Mesenchymal stem cell (in vitro differentiated cells and primary cell): ENCODE data around the gene GC.
"Not testable (repeated sequence)": the region's sequence is repeated elsewhere in the genome, so short reads cannot be mapped to it uniquely, and the experiment has no call there.

Experiments
- DNase-seq: peaks from one replicate; pipeline ENCODE4 v3.0.0-alpha.2; 2013
- H2AFZ ChIP-seq: one replicate; pipeline ENCODE4 v1.6.1; 2013; ENCODE audit warnings: low read depth, mild to moderate bottlenecking, control low read depth, inconsistent platforms, low read length, moderate library complexity
- H2AK5ac ChIP-seq: 2 replicates; pipeline ENCODE4 v1.6.1; 2013; ENCODE audit warnings: low read length, moderate library complexity, mild to moderate bottlenecking, inconsistent platforms; ENCODE audit not compliant: severe bottlenecking
- H2BK120ac ChIP-seq: one replicate; pipeline ENCODE4 v1.6.1; 2013; ENCODE audit warnings: low read depth, mild to moderate bottlenecking, inconsistent platforms, low read length, moderate library complexity
- H2BK12ac ChIP-seq, 2 experiments: one replicate each; pipeline ENCODE4 v1.6.1; 2013; ENCODE audit warnings: inconsistent platforms in 2 of 2, low read length in 2 of 2, mild to moderate bottlenecking in 2 of 2, moderate library complexity in 2 of 2, control low read depth in 1 of 2
- H2BK15ac ChIP-seq: one replicate; pipeline ENCODE4 v1.6.1; 2013; ENCODE audit warnings: mild to moderate bottlenecking, low read depth, inconsistent platforms; ENCODE audit not compliant: poor library complexity, severe bottlenecking
- H2BK5ac ChIP-seq: 2 replicates; pipeline ENCODE4 v1.6.1; 2013; ENCODE audit warnings: low read depth, mild to moderate bottlenecking, low read length, control low read depth, inconsistent platforms; ENCODE audit not compliant: poor library complexity, severe bottlenecking
- H3K14ac ChIP-seq, 2 experiments: one replicate each; pipeline ENCODE4 v1.6.1; 2013; ENCODE audit warnings: inconsistent platforms in 2 of 2, low read length in 2 of 2, control low read depth in 1 of 2, mild to moderate bottlenecking in 1 of 2, moderate library complexity in 1 of 2
- H3K18ac ChIP-seq, 2 experiments: one replicate each; pipeline ENCODE4 v1.6.1; 2013; ENCODE audit warnings: inconsistent platforms in 2 of 2, low read length in 2 of 2, control low read depth in 1 of 2, low read depth in 1 of 2, mild to moderate bottlenecking in 1 of 2
- H3K23ac ChIP-seq, 2 experiments: one replicate each; pipeline ENCODE4 v1.6.1; 2013; ENCODE audit warnings: inconsistent platforms in 2 of 2, low read length in 2 of 2, mild to moderate bottlenecking in 2 of 2, moderate library complexity in 2 of 2, control low read depth in 1 of 2
- H3K27ac ChIP-seq: 2 replicates; pipeline ENCODE4 v1.5.1; 2013; ENCODE audit warnings: mild to moderate bottlenecking, moderate library complexity, low read length, control low read depth, inconsistent platforms; ENCODE audit not compliant: poor library complexity, severe bottlenecking
- H3K27me3 ChIP-seq, 2 experiments: 2 replicates each; pipeline versions ENCODE4 v1.6.1 to v1.7.0; 2013; ENCODE audit warnings: low read length in 2 of 2, mild to moderate bottlenecking in 2 of 2, moderate library complexity in 2 of 2, control low read depth in 1 of 2, inconsistent platforms in 1 of 2; ENCODE audit not compliant: control insufficient read depth in 1 of 2, insufficient read depth in 1 of 2
- H3K36me3 ChIP-seq, 2 experiments: 2 replicates each; pipeline versions ENCODE4 v1.6.1 to v1.7.0; 2013; ENCODE audit warnings: low read length in 2 of 2, control low read depth in 1 of 2, inconsistent platforms in 1 of 2, low read depth in 1 of 2, mild to moderate bottlenecking in 1 of 2; ENCODE audit not compliant: insufficient read depth in 2 of 2, control insufficient read depth in 1 of 2
- H3K4ac ChIP-seq, 2 experiments: one replicate each; pipeline ENCODE4 v1.6.1; 2013; ENCODE audit warnings: inconsistent platforms in 2 of 2, low read length in 2 of 2, mild to moderate bottlenecking in 2 of 2, moderate library complexity in 2 of 2, control low read depth in 1 of 2, low read depth in 1 of 2
- H3K4me1 ChIP-seq: 2 replicates; pipeline ENCODE4 v1.6.1; 2013; ENCODE audit warnings: low read depth, low read length, control low read depth; ENCODE audit not compliant: control insufficient read depth, insufficient read depth
- H3K4me2 ChIP-seq: 2 replicates; pipeline ENCODE4 v1.6.1; 2013; ENCODE audit warnings: low read length, mild to moderate bottlenecking, inconsistent platforms; ENCODE audit not compliant: poor library complexity, severe bottlenecking
- H3K4me3 ChIP-seq, 2 experiments: 2 replicates each; pipeline versions ENCODE4 v1.5.1 to v1.7.0; 2013; ENCODE audit warnings: low read length in 2 of 2, mild to moderate bottlenecking in 2 of 2, control low read depth in 1 of 2, low read depth in 1 of 2; ENCODE audit not compliant: insufficient read depth in 1 of 2
- H3K79me1 ChIP-seq: replicated peaks from 2 replicates; pipeline ENCODE4 v1.6.1; 2013; ENCODE audit warnings: mild to moderate bottlenecking, control low read depth, low read length, inconsistent platforms; ENCODE audit not compliant: poor library complexity, severe bottlenecking
- H3K9ac ChIP-seq: 2 replicates; pipeline ENCODE4 v1.7.0; 2013; ENCODE audit warnings: mild to moderate bottlenecking, low read length, moderate library complexity
- H3K9me3 ChIP-seq: 2 replicates; pipeline ENCODE4 v1.7.0; 2013; ENCODE audit warnings: mild to moderate bottlenecking, low read length; ENCODE audit not compliant: control insufficient read depth
- H4K8ac ChIP-seq: one replicate; pipeline ENCODE4 v1.6.1; 2013; ENCODE audit warnings: inconsistent platforms, mild to moderate bottlenecking, low read length, moderate library complexity
- H4K91ac ChIP-seq: one replicate; pipeline ENCODE4 v1.6.1; 2013; ENCODE audit warnings: mild to moderate bottlenecking, low read length, inconsistent platforms
- WGBS: methylation state at CpG from one replicate; pipeline ENCODE4 v1.1.7; 2013; ENCODE audit warnings: mixed read lengths; 5-methylcytosine and 5-hydroxymethylcytosine counted together

The GC gene

DNA sequence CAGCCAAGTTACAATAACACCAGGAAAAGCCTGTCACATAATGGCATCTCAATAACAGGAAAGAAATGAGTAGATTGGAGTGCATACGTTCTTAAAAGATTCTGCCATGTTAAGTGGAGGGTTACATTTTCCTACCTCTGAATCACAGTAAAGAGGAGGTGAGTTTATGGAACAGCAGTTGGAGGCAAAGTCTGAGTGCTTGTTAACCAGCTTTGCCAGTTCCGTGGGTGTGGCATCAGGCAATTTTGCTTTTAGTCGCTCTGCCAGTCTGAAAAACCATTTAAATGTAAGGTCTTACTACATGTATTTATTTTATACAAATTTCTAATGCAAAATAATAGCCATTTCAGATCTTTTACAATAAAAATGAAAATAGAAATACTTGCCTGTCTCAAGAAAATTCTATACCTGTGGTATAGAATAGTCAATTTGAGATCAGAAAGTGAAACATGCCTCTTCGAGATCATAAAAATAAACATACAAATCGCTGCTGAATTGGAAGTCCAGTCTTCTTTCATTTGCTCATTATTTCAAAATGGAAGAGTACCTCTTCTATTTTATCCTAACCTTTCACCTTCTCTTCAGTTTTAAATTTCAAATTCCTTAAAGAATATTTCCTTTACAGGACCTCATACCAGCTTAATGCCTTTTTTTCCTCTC is 31.4 kb downstream of the GC start:
- H3K27me3 ChIP-seq = peaks cover 0 to 2% of the 10 kb centered on the region in 2 experiments
- no peak overlapping the region for H2AK5ac ChIP-seq
- no peak overlapping the region for H2AFZ ChIP-seq
- 91% methylated on average over 3 of the region's 5 CpGs for WGBS
- no peak for DNase-seq
- no peaks in the 10 kb centered on the region for H3K79me1 ChIP-seq
- H3K4ac ChIP-seq = no peak overlapping the region
- no peak overlapping the region for H3K9ac ChIP-seq
- H3K23ac ChIP-seq = no peak overlapping the region
- H2BK15ac ChIP-seq = no peak overlapping the region
- H3K4me2 ChIP-seq = no peak overlapping the region
- H4K91ac ChIP-seq = no peak overlapping the region
- H2BK12ac ChIP-seq = no peak overlapping the region
- H3K36me3 ChIP-seq = no peaks in the 10 kb centered on the region
- no peak overlapping the region for H3K14ac ChIP-seq
- no peaks in the 10 kb centered on the region for H3K9me3 ChIP-seq
- H2BK5ac ChIP-seq = no peak overlapping the region
- H3K4me3 ChIP-seq = no peak overlapping the region
- no peak overlapping the region for H3K18ac ChIP-seq
- H4K8ac ChIP-seq = no peak overlapping the region
- no peak overlapping the region for H2BK120ac ChIP-seq
- H3K27ac ChIP-seq = no peak overlapping the region
- no peaks in the 10 kb centered on the region for H3K4me1 ChIP-seq

DNA sequence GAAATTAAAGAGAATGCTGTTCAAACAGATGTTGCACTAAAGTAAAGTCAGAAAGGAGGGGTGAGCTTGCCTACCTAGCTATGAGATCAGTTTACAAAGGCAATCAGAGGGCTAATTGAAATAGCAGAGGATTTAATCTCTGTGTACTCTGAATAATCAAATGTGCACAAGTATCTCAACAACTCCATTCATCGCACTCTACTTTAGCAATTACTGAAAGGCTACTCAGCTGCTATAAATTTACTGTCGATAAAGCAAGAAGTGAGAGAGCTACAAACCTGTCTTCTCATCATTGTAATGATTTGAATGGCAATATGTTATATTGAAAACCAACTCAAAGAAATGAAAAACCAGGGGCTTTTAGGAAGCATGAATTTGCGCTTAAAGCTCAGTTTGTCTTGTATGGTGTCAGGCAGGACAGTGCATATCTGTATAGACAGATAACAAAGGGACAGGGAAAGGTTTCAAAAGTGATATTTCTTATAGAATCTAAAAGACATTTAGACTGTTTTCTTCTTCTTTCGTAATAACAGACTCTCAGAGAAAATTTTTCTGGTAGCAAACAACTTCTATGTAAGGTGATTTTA is 34.8 kb downstream of the GC start:
- Histone ChIP-seq H3K23ac (no peak overlapping the region), H3K9ac (no peak overlapping the region), H2AK5ac (no peak overlapping the region), H2BK5ac (no peak overlapping the region), H2BK12ac (no peak overlapping the region), H3K14ac (no peak overlapping the region), H3K27ac (no peak overlapping the region), H2BK120ac (no peak overlapping the region), H2AFZ (no peak overlapping the region), H3K36me3 (no peaks in the 10 kb centered on the region), H2BK15ac (no peak overlapping the region), H3K4me3 (no peak overlapping the region), H3K4ac (no peak overlapping the region), H3K4me2 (no peak overlapping the region), H4K8ac (no peak overlapping the region), H4K91ac (no peak overlapping the region), H3K18ac (no peak overlapping the region), H3K27me3 (peaks cover 0 to 2% of the 10 kb centered on the region in 2 experiments), H3K4me1 (no peaks in the 10 kb centered on the region), H3K79me1 (no peaks in the 10 kb centered on the region), H3K9me3 (no peaks in the 10 kb centered on the region)
- no peak for DNase-seq
- 87% methylated on average over 1 of the region's 4 CpGs for WGBS

DNA sequence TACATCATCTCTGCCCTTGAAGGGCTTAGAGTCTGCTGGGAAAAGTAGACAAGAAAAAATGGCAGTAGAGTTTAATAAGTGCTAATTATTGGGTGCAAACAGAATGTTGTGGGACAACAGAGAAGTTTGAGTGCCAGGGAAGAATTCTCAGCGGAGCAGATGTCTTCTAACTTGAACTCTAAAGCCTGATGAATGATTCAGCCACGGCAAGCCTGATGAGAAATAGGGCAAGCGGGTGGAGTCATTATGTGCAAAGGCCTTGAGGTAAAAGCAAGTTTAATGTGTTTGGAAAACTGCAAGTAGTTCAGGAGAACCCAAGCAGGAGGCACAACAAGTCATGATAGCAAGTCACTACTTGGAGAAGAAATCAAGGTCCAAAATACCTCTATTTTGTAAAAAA is 37.5 kb downstream of the GC start:
- Histone ChIP-seq H3K4me1 (no peaks in the 10 kb centered on the region), H3K79me1 (no peaks in the 10 kb centered on the region), H3K36me3 (no peaks in the 10 kb centered on the region), H3K18ac (no peak overlapping the region), H2AK5ac (no peak overlapping the region), H3K27me3 (peaks cover 0 to 2% of the 10 kb centered on the region in 2 experiments), H3K4ac (no peak overlapping the region), H2BK120ac (no peak overlapping the region), H4K8ac (no peak overlapping the region), H2BK5ac (no peak overlapping the region), H3K4me2 (no peak overlapping the region), H3K23ac (no peak overlapping the region), H2BK15ac (no peak overlapping the region), H2BK12ac (no peak overlapping the region), H3K4me3 (no peak overlapping the region), H3K9me3 (no peaks in the 10 kb centered on the region), H3K9ac (no peak overlapping the region), H3K14ac (no peak overlapping the region), H3K27ac (no peak overlapping the region), H2AFZ (no peak overlapping the region), H4K91ac (no peak overlapping the region)
- no peak for DNase-seq
- WGBS = 87% methylated on average over 3 of the region's 3 CpGs

DNA sequence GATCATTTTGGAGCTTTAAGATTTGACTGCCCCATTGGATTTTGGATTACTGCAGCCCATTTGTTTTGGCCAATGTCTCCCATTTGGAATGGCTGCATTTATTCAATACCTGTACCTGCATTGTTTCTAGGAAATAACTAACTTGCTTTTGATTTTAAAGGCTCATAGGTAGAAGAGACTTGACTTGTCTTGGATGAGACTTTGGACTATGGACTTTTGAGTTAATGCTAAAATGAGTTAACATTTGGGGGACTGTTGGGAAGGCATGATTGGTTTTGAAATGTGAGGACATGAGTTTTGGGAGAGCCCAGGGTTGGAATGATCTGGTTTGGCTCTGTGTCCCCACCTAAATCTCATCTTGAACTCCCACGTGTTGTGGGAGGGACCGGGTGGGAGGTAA is 45.1 kb downstream of the GC start:
- H3K14ac ChIP-seq, H3K27me3 ChIP-seq, H2BK120ac ChIP-seq, H3K36me3 ChIP-seq, DNase-seq, H3K18ac ChIP-seq, H3K27ac ChIP-seq, H3K4ac ChIP-seq, H2AFZ ChIP-seq, H2AK5ac ChIP-seq, H3K9me3 ChIP-seq, H2BK5ac ChIP-seq, H4K8ac ChIP-seq, H3K4me3 ChIP-seq, H2BK12ac ChIP-seq, H3K79me1 ChIP-seq, H2BK15ac ChIP-seq, H3K4me2 ChIP-seq, H3K23ac ChIP-seq, H4K91ac ChIP-seq, H3K4me1 ChIP-seq, H3K9ac ChIP-seq: not testable (repeated sequence)
- no CpG with 5 or more reads among the region's 2 CpGs for WGBS
